A549 treated with CORT108297 at 1 μM for 4 hours (cell line): ENCODE data around the gene LRP10. TPM values are rescaled to one million over a fixed set of nuclear protein-coding genes. Genes with fewer than 3 reads are reported as not detected.

Source experiments
- total RNA-seq: library from RNA; stranded (reverse); fragments of 200-300 nt; extraction: Qiagen RNA extraction; gene quantifications from 5 replicates; pipeline ENCODE4 v1.2.3, GENCODE V29; 2022

The LRP10 gene
- 58.5 to 90.1 TPM (median 82.3 TPM) in 5 replicates for total RNA-seq

GRCh38 chr14:22871224-22872032 lies at the start of gene LRP10:
LRP10 (plus strand) TSS chr14:22871740; CDS start chr14:22872304, 564 bp downstream.

GRCh38 chr14:22829661-22830442 lies 41.7 kb upstream of the LRP10 start, which contains the start of gene MRPL52:
MRPL52 (plus strand) TSS chr14:22829887; CDS start chr14:22829913, 26 bp downstream.

GRCh38 chr14:22836301-22837113 lies 35.0 kb upstream of the LRP10 start, which contains the start of gene MMP14:
MMP14 (plus strand) TSS chr14:22836585; CDS start chr14:22836818, 233 bp downstream.

GRCh38 chr14:22883173-22883976 lies 11.8 kb downstream of the LRP10 start, which contains the start of gene REM2:
REM2 (plus strand) TSS chr14:22883222; CDS start chr14:22883288, 66 bp downstream.

GRCh38 chr14:22918804-22919600 lies 47.5 kb downstream of the LRP10 start, which contains the start of gene RBM23:
RBM23 (minus strand) TSS chr14:22919149.

GRCh38 chr14:22929104-22929960 lies 57.8 kb downstream of the LRP10 start, which contains the start of gene PRMT5:
PRMT5 (minus strand) TSS chr14:22929376; CDS start chr14:22929361, 15 bp downstream.

Other genes with a start within 250 kb of the LRP10 start
- not detected in 5 replicates for gene OR6J1, start 227.4 kb upstream of the LRP10 start, total RNA-seq
- 146 to 171 TPM (median 165 TPM) in 5 replicates for gene OXA1L, start 105.1 kb upstream of the LRP10 start, total RNA-seq
- 12.6 to 19.5 TPM (median 15.3 TPM) in 5 replicates for gene SLC7A7, start 56.3 kb upstream of the LRP10 start, total RNA-seq
- gene MRPL52, start 41.9 kb upstream of the LRP10 start, total RNA-seq = 125 to 231 TPM (median 198 TPM) in 5 replicates
- gene MMP14, start 35.2 kb upstream of the LRP10 start, total RNA-seq = 0.51 to 0.69 TPM (median 0.68 TPM) in 5 replicates
- 0.30 to 0.50 TPM (median 0.44 TPM) in 5 replicates for gene REM2, start 11.5 kb downstream of the LRP10 start, total RNA-seq
- gene RBM23, start 47.4 kb downstream of the LRP10 start, total RNA-seq = 62.1 to 70.9 TPM (median 63.9 TPM) in 5 replicates
- gene PRMT5, start 57.6 kb downstream of the LRP10 start, total RNA-seq = 105 to 136 TPM (median 107 TPM) in 5 replicates
- gene HAUS4, start 85.3 kb downstream of the LRP10 start, total RNA-seq = 33.3 to 40.0 TPM (median 36.3 TPM) in 5 replicates
- 35.7 to 49.4 TPM (median 39.5 TPM) in 5 replicates for gene AJUBA, start 110.8 kb downstream of the LRP10 start, total RNA-seq
- 2.9 to 3.8 TPM (median 3.7 TPM) in 5 replicates for gene C14orf93, start 138.4 kb downstream of the LRP10 start, total RNA-seq
- gene PSMB5, start 163.2 kb downstream of the LRP10 start, total RNA-seq = 293 to 335 TPM (median 321 TPM) in 5 replicates
- gene PSMB11, start 170.5 kb downstream of the LRP10 start, total RNA-seq = not detected in 5 replicates
- gene CDH24, start 185.8 kb downstream of the LRP10 start, total RNA-seq = 3.0 to 5.9 TPM (median 5.2 TPM) in 5 replicates
- 98.4 to 109 TPM (median 104 TPM) in 5 replicates for gene ACIN1, start 223.4 kb downstream of the LRP10 start, total RNA-seq
- 85.2 to 110 TPM (median 105 TPM) in 5 replicates for gene C14orf119, start 223.8 kb downstream of the LRP10 start, total RNA-seq
- not detected in 5 replicates for gene CIROP, start 233.2 kb downstream of the LRP10 start, total RNA-seq
- gene CEBPE, start 247.5 kb downstream of the LRP10 start, total RNA-seq = not detected in 5 replicates